Measurements from ENCODE around the gene KRTAP4-9. TPM values are rescaled to one million over a fixed set of nuclear protein-coding genes. Genes with fewer than 3 reads are reported as not detected.

Gene KRTAP4-9
- total RNA-seq, 1 experiment from 2014 or later: not detected

DNA sequence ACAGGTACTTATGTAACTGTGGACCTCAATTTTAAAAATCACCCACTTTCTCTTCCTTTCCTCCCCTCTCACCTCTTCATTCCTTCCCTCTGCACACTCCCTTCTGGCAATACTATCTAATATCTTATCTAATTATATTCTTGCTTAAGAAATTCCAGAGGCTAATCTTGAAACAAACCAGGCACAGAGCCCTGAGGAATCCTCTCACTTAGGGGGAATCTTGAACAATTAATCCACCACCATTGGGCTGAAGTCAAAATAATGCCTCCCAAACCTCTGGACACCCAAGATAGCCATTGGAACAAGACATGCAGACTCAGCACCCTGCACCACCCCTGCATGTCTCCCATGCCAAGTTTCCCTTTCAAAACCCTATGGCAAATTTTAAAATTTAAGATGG is 36.2 kb downstream of the KRTAP4-9 start:
- Histone ChIP-seq H3K4me2 (ENCODE audit: low read length) (no peak overlapping the region), H3K36me3 (ENCODE audit: control insufficient read depth in 1 of 2, insufficient read depth in 2 of 2, low read length in 2 of 2) (peaks cover 0 to 9% of the 10 kb centered on the region in 2 experiments; a peak in 1 of 4 replicates), H3K9ac (ENCODE audit: low read length) (no peak overlapping the region), H3K79me2 (ENCODE audit: insufficient read depth, low read length) (no peaks in the 10 kb centered on the region), H3K9me3 (ENCODE audit: control insufficient read depth in 1 of 2, insufficient read depth in 1 of 2, low read depth in 1 of 2, low read length in 2 of 2) (peaks cover 6 to 41% of the 10 kb centered on the region in 2 experiments; a peak in 3 of 4 replicates), H3K4me1 (ENCODE audit: control insufficient read depth in 1 of 2, insufficient read depth in 2 of 2, low read length in 2 of 2) (no peaks in the 10 kb centered on the region; a peak in 1 of 4 replicates), H2AFZ (ENCODE audit: low read depth, low read length, poor library complexity, severe bottlenecking) (no peak overlapping the region), H3K27me3 (ENCODE audit: insufficient read depth, low read length) (no peaks in the 10 kb centered on the region), H4K20me1 (ENCODE audit: insufficient read depth) (no peaks in the 10 kb centered on the region), H3K9me2 (ENCODE audit: insufficient read depth) (no peaks in the 10 kb centered on the region), H3K27ac (ENCODE audit: low read depth, low read length) (no peak overlapping the region), H3K4me3 (replicated peaks in 1 of 2; ENCODE audit: low read depth in 1 of 2, low read length in 2 of 2) (no peak overlapping the region)
- TF ChIP-seq SRF (IDR thresholded peaks at IDR 0.05; ENCODE audit: low read depth) (no peak), RAD21 (IDR thresholded peaks at IDR 0.05; ENCODE audit: low read depth) (no peak), ATF3 (IDR thresholded peaks at IDR 0.05) (no peak), ZNF274 (IDR thresholded peaks at IDR 0.05; ENCODE audit: low read depth, low read length) (no peak), TCF7L2 (IDR thresholded peaks at IDR 0.05; ENCODE audit: borderline replicate concordance, extremely low read depth, insufficient read depth, insufficient read length) (no peak), EZH2 (IDR thresholded peaks at IDR 0.05) (no peak), EZH2phosphoT487 (IDR thresholded peaks at IDR 0.05; ENCODE audit: borderline replicate concordance) (no peak)
- TF ChIP-seq, protein P1, sequence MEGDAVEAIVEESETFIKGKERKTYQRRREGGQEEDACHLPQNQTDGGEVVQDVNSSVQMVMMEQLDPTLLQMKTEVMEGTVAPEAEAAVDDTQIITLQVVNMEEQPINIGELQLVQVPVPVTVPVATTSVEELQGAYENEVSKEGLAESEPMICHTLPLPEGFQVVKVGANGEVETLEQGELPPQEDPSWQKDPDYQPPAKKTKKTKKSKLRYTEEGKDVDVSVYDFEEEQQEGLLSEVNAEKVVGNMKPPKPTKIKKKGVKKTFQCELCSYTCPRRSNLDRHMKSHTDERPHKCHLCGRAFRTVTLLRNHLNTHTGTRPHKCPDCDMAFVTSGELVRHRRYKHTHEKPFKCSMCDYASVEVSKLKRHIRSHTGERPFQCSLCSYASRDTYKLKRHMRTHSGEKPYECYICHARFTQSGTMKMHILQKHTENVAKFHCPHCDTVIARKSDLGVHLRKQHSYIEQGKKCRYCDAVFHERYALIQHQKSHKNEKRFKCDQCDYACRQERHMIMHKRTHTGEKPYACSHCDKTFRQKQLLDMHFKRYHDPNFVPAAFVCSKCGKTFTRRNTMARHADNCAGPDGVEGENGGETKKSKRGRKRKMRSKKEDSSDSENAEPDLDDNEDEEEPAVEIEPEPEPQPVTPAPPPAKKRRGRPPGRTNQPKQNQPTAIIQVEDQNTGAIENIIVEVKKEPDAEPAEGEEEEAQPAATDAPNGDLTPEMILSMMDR (IDR thresholded peaks at IDR 0.05 in 2 of 3, conservative IDR thresholded peaks at IDR 0.05 in 1 of 3; ENCODE audit: borderline replicate concordance in 1 of 3, insufficient read depth in 1 of 3, low read depth in 2 of 3, low read length in 2 of 3): no peak
- BruUV-seq (replicated peaks): no TSS peak
- DNase-seq (ENCODE audit: low read depth, low spot score) (no peak), ATAC-seq (no peak)
- ChIA-PET POLR2A (no interaction called here), RAD21 (ENCODE audit: low non-redundant PET in 1 of 2, low total read pairs in 2 of 2, uncharacterized antibody in 2 of 2, unreplicated experiment in 2 of 2) (no interaction called here), CTCF (no interaction called here)
- intact Hi-C loops (cut with micrococcal nuclease): no loop called here
